Stimulated activated CD8-positive, alpha-beta memory T cell treated with anti-CD3 and anti-CD28 coated beads, Interleukin-12 subunit alpha, Interleukin-12 subunit beta, amount 100 ng/mL, for 4 hours (primary cell): ENCODE measurements around the gene FAM131A.

ENCODE experiments used
- DNase-seq: peaks from one replicate; pipeline ENCODE4 v3.0.0-alpha.2; 2020; ENCODE audit warnings: low read depth

Gene FAM131A

DNA sequence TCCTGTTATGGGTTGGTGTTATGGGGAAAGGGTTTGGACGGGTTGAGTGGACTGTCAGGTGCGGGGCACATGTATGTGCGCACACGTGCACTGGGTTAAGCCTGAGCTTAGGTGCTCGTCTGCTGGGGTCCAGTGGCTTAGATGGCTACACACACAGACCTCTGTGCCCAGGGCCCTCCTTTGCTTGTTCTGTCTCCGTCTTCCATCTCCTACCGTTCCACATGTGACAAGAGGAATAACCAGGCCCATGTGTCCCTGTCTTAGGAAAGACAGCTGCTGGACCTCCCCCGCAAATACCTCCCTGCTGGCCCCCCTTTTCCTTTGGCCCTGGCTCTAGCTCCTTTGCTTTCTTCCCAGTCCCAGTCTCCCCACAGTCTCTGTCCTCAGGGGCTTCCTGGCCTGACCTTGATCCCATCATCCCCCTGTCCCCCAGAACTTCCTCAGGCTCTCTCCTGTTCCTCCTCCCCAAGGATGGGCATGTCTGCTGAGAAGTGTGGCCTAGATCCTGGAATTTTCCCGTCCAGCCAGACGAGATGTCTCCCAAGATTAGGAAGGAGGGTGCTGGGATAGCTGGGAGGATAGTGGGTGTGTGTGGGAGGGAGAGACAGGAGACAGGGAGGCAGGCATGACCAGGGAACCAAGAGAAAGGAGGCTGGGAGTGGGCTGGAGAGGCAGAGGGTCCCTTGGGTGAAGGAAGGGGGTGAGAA, 41.4 kb downstream of the FAM131A start:
- no peak for DNase-seq

DNA sequence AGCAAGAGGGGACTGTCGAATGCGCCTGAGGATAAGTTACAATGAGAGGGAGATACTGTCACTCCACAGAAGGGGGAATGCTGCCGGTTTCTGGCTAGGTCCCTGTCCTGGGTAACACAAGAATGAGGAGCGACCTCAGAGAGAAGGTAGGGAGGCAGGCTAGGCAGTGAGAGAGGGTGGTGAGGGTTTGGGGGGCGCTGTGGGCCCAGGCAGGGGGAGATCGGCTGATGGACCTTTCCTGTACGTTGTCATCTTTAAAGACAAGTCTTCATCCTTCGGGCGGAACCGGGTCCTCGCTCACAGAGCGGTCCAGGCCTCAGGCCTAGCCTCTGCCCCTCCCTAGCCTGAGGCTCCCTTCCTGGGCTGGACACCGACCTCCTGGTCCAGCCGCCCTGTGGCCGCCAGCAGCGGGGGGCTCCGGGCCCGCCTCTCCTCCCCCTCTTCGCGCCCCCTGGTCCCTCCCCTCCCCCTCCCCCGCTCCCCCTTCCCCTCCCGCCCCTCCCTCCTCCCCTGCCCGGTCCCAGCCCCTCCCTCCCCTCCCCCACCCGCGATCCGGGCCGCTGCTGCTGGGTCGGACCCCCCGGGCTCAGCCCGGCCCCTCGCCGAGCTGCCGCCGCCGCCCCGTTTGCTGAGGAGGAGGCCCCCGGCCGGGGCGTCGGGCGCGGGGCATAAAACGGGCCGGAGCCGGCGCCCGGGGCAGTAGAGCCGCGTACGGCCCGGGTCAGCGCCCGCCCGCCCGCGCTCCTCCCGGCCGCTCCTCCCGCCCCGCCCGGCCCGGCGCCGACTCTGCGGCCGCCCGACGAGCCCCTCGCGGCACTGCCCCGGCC, 42.2 kb downstream of the FAM131A start, which contains the start of gene CHRD:
Gene CHRD, plus strand, starts transcription at position 697 of the 827 bp plus-strand sequence. CDS start 265 bp downstream, outside the sequence.
- DNase-seq: no peak

DNA sequence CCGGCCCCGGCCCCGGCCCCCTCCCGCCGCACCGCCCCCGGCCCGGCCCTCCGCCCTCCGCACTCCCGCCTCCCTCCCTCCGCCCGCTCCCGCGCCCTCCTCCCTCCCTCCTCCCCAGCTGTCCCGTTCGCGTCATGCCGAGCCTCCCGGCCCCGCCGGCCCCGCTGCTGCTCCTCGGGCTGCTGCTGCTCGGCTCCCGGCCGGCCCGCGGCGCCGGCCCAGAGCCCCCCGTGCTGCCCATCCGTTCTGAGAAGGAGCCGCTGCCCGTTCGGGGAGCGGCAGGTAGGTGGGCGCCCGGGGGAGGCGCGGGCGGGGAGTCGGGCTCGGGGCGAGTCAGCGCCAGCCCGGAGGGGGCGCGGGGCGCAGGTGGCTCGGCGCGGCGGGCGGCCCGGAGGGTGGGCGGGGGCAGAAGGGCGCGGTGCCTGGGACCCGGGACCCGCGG, 42.8 kb downstream of the FAM131A start:
- no peak for DNase-seq

DNA sequence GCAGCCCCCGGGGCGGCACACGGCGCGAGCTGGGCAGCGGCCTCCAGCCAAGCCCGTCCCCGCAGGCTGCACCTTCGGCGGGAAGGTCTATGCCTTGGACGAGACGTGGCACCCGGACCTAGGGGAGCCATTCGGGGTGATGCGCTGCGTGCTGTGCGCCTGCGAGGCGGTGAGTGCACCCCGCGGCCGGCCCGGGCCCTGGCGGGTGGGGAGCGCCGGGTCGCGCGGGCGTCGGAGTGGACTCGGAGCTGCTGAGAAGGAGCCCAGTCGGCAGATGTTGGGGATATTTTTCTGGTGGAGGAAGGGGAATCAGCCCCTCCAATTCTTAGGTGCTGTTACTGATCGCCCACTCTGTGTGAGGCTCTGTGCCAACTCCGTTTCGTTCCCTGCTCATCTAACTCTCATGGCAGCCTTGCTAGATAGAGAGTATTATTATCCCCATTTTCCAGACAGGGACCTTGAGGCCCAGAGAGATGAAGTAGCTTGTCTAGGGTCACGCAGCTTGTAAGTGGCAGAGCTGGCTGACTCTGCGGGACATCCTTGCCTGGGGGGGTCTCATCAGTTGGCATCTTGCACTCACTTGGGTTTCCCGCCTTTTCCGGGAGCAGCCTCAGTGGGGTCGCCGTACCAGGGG, 43.3 kb downstream of the FAM131A start:
- no peak for DNase-seq

DNA sequence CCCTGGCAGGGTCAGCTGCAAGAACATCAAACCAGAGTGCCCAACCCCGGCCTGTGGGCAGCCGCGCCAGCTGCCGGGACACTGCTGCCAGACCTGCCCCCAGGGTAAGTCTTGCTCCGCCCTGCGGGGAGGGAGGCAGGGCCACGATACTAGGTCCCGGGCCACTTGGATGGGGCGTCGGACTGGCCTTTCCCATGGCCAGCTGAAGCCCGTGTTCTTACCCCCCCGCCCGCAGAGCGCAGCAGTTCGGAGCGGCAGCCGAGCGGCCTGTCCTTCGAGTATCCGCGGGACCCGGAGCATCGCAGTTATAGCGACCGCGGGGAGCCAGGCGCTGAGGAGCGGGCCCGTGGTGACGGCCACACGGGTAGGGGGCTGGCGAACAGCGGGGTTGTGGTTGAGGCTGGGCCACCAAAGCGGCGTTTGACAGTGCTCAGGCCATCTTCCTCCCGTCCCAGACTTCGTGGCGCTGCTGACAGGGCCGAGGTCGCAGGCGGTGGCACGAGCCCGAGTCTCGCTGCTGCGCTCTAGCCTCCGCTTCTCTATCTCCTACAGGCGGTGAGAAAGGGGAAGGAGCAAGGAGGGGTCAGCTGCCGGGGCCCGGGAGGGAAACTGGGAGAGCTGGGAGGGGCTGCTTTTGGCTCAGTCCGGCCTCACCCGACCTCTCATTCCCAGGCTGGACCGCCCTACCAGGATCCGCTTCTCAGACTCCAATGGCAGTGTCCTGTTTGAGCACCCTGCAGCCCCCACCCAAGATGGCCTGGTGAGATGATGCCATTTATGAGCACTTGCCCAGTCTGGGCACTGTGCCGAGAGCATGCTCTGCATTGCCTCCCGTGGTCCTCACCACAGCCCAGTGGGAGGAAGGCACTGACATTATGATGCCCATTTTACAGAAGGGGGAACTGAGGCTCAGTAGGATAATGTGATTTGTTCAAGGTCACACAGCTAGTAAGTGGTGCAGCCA, 44.1 kb downstream of the FAM131A start:
- no peak for DNase-seq

DNA sequence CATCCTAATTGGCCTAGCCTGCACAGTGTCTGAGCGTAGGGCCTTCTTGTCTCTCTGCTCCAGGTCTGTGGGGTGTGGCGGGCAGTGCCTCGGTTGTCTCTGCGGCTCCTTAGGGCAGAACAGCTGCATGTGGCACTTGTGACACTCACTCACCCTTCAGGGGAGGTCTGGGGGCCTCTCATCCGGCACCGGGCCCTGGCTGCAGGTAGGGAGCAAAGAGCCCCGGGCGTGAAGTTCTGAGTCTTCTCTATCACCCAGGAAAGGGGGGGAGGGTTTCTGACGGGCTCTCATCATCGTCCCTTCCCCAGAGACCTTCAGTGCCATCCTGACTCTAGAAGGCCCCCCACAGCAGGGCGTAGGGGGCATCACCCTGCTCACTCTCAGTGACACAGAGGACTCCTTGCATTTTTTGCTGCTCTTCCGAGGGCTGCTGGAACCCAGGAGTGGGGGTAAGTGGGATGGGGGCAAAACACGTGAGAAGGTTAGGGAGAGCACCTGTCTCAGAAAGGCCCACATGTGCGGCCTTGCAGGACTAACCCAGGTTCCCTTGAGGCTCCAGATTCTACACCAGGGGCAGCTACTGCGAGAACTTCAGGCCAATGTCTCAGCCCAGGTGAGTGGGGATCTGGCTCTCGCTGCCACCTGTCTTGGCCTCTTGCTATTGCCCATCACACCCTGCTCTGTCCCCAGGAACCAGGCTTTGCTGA, 45.1 kb downstream of the FAM131A start:
- DNase-seq: no peak

DNA sequence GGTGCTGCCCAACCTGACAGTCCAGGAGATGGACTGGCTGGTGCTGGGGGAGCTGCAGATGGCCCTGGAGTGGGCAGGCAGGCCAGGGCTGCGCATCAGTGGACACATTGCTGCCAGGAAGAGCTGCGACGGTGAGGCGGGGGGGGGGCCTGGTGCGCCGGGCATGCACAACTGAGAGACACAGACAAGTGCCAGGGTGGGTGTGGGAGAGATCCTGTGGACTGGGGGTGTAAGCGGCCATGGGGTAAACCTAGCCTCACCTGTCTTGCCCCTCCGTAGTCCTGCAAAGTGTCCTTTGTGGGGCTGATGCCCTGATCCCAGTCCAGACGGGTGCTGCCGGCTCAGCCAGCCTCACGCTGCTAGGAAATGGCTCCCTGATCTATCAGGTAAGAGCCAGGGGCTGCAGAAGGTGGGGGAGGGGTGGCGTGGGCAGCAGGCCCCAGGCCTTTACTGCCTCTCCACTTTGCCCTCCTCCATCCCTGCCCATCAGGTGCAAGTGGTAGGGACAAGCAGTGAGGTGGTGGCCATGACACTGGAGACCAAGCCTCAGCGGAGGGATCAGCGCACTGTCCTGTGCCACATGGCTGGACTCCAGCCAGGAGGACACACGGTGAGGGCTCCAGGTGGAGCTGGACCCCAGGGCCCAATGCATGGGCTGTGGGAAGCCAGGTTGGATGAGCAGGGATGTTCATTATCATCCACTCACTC, 45.8 kb downstream of the FAM131A start:
- DNase-seq: no peak

DNA sequence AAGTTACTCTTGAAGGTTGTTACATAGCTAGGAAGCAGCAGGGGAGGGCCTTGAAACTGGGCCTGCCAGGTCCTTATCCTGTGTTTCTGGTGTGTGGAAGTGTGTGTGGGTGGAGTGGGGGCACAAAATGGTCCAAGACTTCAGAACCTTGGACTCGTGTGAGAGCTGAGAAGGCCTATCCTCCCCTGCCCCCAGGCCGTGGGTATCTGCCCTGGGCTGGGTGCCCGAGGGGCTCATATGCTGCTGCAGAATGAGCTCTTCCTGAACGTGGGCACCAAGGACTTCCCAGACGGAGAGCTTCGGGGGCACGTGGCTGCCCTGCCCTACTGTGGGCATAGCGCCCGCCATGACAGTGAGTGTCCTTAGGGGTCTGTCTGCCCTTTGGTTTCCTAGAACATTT, 46.9 kb downstream of the FAM131A start:
- no peak for DNase-seq

DNA sequence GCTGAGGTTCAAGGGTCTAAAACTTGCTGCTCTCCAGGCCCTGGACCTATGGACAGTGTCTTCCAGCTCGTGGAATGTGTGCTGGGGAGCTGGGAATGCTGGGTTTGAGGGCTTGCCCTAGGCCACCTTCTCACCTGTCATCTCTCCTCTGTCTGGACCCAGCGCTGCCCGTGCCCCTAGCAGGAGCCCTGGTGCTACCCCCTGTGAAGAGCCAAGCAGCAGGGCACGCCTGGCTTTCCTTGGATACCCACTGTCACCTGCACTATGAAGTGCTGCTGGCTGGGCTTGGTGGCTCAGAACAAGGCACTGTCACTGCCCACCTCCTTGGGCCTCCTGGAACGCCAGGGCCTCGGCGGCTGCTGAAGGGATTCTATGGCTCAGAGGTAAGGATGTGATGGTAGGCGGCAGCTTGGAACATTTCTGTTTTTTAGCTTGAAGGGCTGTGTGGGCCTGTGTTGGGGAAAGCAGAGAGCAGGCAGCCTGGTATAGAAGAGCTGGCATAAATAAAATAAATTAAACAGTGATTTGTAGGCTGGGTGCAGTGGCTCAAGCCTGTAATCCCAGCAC, 47.5 kb downstream of the FAM131A start:
- no peak for DNase-seq

DNA sequence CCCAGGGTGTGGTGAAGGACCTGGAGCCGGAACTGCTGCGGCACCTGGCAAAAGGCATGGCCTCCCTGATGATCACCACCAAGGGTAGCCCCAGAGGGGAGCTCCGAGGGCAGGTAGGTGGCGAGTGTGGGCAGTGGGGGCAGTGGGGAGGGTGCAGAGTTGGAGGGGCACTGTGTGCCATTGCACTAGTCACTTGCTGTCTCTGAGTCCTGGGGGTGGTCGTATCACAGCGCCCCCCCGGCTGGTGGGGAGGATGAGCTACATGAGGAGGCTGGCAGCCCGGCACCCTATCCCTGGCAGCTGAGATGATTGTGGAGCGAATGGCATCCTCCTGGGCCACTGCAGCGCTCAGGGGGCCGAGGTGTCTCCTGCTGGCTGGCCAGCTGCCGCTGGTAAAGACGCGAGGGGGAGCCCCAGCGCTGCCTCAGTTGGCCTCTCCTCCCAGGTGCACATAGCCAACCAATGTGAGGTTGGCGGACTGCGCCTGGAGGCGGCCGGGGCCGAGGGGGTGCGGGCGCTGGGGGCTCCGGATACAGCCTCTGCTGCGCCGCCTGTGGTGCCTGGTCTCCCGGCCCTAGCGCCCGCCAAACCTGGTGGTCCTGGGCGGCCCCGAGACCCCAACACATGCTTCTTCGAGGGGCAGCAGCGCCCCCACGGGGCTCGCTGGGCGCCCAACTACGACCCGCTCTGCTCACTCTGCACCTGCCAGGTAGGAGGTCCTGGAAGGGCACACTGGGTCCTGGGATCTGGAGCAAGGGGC, 48.8 kb downstream of the FAM131A start:
- DNase-seq: no peak

DNA sequence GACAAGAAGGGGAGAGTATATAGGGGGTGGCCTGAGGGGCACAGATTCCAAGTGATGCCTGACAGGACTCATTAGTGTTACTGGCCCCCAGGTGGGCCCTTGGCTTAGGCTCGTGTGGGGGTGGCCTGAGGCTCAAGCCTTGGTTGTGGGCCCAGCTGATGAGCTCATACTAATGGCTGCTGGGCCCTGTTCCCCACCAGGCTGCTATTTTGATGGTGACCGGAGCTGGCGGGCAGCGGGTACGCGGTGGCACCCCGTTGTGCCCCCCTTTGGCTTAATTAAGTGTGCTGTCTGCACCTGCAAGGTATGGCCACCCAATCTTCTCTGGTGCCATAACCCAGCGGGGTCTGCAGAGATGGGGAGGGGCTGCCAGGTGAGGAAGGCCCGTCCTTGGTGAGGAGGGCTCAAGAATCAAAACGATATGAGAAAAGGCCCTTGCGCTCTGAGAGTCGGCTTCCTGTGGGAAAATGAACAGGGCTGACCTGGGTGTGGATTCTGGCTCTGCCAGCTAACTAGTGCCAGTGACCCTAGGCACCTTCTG, 49.8 kb downstream of the FAM131A start:
- DNase-seq: no peak

DNA sequence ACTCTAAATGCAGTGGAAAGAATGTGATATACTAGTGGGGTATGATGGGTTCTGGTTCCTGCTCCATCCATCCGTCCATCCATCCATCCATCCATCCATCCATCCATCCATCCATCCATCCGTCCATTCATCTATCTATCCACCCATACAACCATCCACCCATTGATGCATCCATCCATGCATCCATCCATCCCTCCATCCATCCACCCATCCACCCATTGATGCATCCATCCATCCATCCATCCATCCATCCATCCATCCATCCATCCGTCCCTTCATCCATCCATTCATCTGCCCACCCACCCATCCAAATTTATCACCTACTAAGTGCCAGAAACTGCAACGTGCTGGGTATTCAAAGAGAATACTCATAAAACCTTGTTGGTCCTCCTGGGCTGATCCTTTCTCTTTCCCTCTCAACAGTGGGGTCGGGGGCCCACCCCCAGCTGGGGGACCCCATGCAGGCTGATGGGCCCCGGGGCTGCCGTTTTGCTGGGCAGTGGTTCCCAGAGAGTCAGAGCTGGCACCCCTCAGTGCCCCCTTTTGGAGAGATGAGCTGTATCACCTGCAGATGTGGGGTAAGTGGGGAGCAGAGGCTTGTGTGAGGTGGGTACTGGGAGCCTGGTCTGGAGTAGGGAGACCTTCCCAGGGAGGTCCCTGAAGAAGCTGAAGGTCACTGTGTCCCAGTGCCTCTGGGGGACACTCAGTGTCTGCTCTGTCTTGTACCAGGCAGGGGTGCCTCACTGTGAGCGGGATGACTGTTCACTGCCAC, 51.0 kb downstream of the FAM131A start:
- DNase-seq: no peak

DNA sequence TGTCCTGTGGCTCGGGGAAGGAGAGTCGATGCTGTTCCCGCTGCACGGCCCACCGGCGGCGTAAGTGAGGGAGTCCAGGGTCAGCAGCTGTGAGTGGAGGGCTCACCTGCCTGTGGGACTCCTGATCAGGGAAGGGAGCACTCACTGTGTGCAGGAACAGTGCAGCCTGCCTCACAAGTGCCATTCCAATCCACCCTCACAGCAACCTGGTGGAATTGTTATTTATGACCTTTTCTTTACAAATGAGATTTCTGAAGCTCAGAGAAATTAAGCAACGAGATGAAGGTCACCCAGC, 51.5 kb downstream of the FAM131A start:
- DNase-seq: no peak

DNA sequence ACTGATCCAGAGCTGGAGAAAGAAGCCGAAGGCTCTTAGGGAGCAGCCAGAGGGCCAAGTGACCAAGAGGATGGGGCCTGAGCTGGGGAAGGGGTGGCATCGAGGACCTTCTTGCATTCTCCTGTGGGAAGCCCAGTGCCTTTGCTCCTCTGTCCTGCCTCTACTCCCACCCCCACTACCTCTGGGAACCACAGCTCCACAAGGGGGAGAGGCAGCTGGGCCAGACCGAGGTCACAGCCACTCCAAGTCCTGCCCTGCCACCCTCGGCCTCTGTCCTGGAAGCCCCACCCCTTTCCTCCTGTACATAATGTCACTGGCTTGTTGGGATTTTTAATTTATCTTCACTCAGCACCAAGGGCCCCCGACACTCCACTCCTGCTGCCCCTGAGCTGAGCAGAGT, 52.0 kb downstream of the FAM131A start:
- no peak for DNase-seq

DNA sequence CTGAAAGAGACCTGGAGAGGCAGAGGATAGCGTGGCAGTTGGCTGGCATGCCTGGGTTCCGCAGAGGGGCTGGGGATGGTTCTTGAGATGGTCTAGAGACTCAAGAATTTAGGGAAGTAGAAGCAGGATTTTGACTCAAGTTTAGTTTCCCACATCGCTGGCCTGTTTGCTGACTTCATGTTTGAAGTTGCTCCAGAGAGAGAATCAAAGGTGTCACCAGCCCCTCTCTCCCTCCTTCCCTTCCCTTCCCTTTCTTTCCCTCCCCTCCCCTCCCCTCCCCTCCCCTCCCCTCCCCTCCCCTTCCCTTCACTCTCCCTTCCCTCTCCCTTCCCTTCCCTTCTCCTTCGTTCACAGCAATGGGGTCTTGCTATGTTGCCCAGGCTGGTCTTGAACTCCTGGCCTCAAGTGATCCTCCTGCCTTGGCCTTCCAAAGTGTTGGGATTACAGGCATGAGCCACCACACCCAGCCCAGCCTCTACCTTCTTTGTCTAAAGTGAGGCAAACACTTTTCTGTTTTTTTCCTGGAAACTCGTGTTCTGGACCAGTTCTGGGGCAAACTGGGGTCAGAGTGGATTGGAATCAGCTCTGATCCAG, 52.6 kb downstream of the FAM131A start:
- no peak for DNase-seq

DNA sequence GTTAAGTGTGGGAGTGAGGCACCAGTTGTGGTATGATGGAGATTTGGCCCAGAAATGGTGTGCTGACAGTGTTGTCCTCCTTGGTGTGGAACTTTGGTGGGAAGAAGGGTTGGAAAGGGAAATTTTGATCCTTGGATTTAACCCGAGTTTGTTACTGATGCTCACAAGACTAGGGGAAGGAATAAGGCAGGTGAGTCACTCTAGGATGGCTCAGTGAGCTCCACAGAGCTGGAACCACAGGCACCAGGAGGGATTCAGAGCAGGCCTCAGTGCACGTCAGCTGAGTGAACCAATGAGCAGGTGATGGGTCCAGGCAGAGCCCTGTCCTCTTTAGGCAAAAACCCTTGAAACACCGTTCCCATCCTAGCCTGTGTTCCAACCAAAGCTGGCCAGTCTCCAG, 53.9 kb downstream of the FAM131A start:
- no peak for DNase-seq

DNA sequence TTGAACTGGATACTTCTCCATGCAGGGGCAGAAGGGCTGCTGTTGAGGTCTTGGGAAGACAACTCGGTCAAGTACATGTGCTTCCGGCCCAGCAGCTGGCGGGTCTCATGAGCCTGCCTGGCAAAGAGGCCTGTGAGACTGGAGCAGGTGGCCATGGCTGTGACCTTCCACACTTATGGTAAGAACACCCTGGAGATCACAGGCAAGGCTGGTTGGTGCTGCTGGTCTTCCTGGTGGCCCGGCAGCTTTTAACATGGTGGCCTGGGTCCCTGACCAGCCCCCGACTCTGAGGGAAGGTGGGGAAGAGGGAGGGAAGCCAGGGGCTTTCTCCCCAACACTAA, 57.9 kb downstream of the FAM131A start:
- DNase-seq: no peak
